HG02759 (cell line): Measurements from ENCODE around the gene CAPN5.

Experiments used
- ATAC-seq: cut with Tn5 transposase; IDR thresholded peaks from one replicate; pipeline ENCODE4 v1.9.1; 2021; ENCODE audit warnings: mild to moderate bottlenecking, moderate library complexity; ENCODE audit not compliant: unreplicated experiment

Gene CAPN5

GRCh38 chr11:77146261-77147035 lies 79.7 kb downstream of the CAPN5 start:
- ATAC-seq, result no peak

DNA sequence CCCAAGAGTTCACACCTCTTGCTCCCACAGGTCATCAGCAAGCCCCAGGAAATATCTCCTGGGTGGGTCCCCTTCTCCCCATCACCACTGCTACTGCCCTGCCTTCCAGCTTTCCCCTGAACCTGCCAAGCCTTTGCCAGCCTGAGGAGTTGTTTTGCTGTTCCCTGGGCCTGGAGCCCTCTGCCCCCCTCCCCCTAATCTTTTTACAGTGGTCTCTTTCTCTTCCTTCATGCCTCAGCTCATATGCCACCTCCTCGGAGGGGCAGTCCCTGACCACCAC lies 80.2 kb downstream of the CAPN5 start:
- no peak for ATAC-seq

DNA sequence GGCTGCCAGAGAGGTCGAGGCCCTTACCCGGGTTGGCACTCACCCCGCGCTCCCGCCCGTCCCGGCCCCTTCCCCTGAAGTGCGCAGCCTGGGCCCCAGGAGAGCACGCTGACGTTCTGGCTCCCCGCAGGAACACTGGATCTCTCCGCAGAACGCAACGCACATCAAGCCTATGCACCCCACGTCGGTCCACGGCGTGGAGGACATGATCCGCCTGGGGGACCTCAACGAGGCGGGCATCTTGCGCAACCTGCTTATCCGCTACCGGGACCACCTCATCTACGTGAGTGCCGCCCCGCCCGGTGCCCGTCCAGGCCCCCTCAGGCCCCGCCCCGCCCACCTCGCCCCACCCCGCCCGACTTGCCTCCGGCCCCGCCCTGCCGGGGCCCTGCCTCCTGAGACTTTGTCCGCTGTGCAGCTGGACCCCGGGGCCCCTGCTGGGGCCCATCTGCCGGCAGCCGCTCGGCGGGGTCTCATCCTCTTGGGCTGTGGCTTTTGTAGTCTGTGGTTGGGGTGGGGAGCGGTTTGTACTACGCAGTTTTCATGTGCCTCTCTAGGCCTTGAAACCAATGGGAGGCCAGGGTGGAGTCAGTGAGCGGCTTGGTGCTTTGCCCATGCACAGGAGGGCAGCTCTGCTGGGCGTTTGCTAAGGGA lies 81.0 kb downstream of the CAPN5 start:
- ATAC-seq, result no peak

GRCh38 chr11:77148963-77149715 lies 82.4 kb downstream of the CAPN5 start:
- ATAC-seq, result no peak

GRCh38 chr11:77149716-77150392 lies 83.1 kb downstream of the CAPN5 start:
- ATAC-seq, result no peak

GRCh38 chr11:77150836-77151235 lies 84.1 kb downstream of the CAPN5 start:
- ATAC-seq, result no peak

DNA sequence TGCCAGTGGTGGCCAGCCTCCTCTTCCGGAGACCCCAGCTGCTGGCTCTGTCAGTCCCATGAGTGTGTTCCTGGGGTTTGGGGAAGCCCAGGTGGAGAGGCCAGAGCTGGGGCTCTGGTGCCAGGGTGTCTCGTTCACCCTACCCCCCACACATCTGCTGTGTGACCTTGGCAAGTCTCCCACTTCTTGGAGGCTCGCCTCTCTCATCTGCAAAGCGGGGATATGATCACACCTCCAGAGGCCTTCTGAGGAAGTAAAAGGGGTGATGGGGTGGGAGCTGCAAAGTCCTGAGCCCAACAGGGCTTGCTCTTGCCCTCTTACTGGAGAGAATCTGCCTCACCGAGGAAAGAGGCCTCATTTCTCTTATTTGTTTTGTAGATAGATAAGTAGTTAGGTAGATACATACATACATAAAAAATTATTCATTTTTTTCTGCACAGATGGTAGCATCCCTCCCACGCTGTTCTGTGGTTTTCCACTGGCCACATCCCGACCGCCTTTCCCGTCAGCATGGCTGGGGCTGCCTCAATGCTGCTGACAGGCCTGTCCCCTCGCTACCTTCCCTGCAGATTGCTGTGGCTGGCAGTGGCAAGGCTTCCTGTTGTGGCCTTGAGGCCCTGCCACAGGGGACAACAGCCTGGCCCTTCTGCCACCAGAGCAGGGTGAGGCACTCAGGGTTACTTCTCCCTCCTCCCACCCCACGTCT lies 85.2 kb downstream of the CAPN5 start:
- ATAC-seq, result no peak

DNA sequence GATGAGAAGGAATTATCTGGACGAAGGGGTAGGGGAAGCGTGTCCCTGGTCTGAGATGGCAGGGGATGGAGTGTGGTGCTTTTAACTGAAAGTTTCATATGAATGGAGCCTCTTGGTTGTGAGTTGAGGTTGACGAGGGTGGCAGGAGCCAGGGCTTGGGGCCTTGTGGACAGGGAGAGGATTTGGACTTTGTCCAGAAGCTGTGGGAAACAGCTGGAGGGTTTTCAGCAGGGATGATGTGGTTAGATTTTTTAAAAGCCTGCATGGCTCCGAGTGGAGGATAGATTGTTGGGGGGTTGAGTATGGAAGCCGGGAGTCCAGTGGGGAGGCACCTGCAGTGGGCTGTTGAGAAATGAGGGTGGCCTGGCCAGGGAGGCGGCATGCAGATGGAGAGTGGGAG lies 86.1 kb downstream of the CAPN5 start:
- ATAC-seq, result no peak

- no peak for ATAC-seq
Observed at GRCh38 chr11:77153276-77154185, 86.8 kb downstream of the CAPN5 start.

GRCh38 chr11:77154381-77155081 lies 87.8 kb downstream of the CAPN5 start:
- ATAC-seq, result no peak

GRCh38 chr11:77155082-77155475 lies 88.3 kb downstream of the CAPN5 start:
- ATAC-seq, result no peak

DNA sequence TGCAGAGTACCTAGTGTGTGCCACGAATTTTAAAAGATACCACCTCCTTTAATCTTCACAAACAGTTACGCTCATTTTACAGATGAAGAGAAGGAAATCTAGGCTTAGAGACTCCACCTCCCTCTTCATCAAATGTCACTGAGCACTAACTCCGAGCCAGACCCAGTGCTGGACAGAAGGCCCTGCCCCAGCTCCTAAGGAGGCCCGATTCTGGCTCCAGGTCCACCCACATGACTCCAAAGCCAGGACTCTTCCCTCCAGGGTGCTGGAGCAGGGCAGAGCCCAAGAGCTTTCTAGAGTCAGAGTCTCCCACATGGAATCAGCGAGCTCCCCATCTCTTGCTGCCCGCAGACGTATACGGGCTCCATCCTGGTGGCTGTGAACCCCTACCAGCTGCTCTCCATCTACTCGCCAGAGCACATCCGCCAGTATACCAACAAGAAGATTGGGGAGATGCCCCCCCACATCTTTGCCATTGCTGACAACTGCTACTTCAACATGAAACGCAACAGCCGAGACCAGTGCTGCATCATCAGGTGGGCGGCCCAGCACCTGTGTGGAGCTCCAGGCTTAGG lies 88.9 kb downstream of the CAPN5 start:
- ATAC-seq, result no peak

GRCh38 chr11:77156396-77157195 lies 89.8 kb downstream of the CAPN5 start:
- no peak for ATAC-seq

- ATAC-seq, result no peak
Observed at GRCh38 chr11:77158041-77158695, 91.4 kb downstream of the CAPN5 start.

DNA sequence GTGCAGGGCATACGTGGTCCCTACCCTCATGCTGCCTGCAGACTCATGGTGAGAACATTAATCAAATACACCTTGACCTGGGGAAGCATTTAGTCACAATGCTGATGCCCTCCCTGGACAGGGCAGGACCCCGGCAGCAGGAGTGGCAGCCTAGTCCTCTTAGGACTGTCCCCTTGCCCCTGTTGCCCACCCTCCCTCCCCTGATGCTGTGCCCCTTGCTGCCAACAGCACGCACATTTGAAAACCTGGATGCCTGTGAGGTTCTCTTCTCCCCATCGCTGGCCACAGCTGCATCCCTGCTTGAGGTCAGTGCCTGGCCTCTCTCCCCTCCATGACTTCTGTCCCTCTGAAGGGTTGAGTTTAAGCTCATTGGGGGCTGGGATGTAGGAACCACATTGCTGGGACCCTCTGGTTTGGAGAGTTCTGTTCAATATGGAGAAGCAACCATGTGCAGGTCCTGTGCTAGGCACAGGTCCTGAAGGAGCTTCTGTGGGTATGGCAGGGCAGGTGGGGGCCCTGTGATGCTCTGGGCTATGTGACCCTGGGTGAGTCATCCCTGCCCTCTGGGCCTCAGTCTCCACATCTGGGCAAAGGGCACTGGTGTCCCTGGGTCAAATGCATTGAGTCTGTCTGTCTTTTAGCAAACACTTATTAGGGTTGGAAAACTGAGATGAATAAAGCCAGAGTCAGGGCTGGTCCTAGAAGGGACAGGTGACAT lies 92.6 kb downstream of the CAPN5 start:
- ATAC-seq, result no peak

DNA sequence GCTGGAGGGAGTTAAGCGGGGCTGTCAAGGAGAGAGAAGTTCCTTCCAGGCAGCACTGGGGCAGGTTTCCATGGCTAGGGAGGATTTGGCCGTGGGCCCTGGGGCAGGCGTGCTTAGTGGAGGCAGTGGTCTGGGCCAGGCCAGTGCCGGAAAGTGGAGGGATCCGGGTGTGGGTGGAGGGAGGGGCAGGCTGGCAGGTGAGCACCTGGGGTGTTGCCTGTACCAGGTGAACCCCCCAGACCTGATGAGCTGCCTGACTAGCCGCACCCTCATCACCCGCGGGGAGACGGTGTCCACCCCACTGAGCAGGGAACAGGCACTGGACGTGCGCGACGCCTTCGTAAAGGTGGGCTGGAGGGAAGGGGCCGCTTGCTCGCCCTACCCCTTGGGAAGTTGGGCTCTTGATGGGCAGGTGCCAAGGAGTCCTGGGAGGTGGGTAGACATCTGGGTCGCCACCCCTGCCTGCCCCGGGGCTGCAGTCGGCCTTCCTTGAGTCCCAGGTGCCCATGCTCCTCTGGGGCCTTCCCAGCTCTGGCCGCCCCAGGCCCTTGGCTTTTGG lies 93.2 kb downstream of the CAPN5 start:
- no peak for ATAC-seq

DNA sequence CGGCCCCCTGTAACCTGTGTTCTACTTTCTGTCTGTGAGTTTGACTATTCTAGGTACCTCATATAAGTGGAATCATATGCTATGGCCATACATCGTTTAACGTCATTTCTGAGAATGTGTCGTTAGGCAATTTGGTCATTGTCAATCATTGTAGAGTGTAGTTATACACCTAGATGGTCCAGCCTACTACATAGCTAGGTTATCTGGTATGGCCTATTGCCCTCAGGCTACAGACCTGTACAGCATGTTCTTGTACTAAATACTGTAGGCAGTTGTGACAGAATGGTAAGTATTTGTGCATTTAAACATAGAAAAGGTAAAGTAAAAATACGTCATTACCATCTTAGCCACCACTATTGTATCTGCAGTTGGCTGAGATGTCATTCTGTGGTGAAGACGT lies 96.5 kb downstream of the CAPN5 start:
- no peak for ATAC-seq
